Astrocyte (in vitro differentiated cells and primary cell): ENCODE measurements around the gene ACTG2.

Experiments
- EZH2 ChIP-seq: IDR thresholded peaks from 2 replicates; pipeline ENCODE4 v1.6.1; 2012; ENCODE audit warnings: mild to moderate bottlenecking, low read length, inconsistent platforms; ENCODE audit not compliant: insufficient read depth
- TF ChIP-seq, protein P1 (sequence below): IDR thresholded peaks from 2 replicates; pipeline ENCODE4 v1.5.1; 2011; ENCODE audit warnings: low read depth, mild to moderate bottlenecking, inconsistent platforms, low read length, moderate library complexity; ENCODE audit not compliant: insufficient read depth

DNA sequence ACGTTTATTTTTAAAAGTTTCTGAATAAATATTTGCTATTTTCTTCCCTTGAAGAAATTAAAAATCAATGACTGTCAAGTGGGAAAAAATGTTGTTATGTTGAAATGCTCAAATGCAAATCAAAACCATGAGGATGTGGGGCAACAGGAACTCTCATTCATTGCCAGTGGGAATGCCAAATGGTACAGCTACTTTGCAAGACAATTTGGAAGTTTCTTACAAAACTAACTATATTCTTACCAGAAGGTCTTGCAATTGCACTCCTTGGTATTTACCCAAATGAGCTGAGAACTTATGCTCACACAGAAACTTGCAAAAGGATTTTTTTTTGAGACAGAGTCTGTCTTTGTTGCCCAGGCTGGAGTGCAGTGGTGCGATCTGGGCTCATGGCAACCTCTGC is 7.4 kb upstream of the ACTG2 start:
- TF ChIP-seq, protein P1, sequence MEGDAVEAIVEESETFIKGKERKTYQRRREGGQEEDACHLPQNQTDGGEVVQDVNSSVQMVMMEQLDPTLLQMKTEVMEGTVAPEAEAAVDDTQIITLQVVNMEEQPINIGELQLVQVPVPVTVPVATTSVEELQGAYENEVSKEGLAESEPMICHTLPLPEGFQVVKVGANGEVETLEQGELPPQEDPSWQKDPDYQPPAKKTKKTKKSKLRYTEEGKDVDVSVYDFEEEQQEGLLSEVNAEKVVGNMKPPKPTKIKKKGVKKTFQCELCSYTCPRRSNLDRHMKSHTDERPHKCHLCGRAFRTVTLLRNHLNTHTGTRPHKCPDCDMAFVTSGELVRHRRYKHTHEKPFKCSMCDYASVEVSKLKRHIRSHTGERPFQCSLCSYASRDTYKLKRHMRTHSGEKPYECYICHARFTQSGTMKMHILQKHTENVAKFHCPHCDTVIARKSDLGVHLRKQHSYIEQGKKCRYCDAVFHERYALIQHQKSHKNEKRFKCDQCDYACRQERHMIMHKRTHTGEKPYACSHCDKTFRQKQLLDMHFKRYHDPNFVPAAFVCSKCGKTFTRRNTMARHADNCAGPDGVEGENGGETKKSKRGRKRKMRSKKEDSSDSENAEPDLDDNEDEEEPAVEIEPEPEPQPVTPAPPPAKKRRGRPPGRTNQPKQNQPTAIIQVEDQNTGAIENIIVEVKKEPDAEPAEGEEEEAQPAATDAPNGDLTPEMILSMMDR: no peak
- TF ChIP-seq EZH2: no peak
